ENCODE results near the gene SLFNL1.

SLFNL1 gene

DNA sequence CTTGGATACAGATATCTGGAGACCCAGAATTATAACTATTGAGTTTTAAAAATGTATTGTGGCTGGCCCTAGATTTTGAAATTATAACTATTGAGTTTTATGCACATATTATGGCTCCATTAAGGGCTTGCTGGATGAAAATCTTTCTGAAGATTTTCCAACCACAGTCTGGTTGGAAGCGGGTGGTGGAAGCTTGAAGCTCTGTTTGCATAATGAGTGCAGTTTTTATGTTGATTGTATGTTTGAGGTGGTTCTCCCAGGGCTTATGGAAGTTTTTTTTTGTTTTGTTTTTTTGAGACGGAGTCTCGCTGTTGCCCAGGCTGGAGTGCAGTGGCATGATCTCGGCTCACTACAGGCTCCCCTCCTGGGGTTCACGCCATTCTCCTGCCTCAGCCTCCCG, 52.1 kb downstream of the SLFNL1 start:
- Mint-ChIP-seq H3K4me3 (no peak overlapping the region), H3K4me1 (peaks cover 16% of the 10 kb centered on the region), H3K9me3 (no peaks in the 10 kb centered on the region), H3K27ac (no peak overlapping the region), H3K36me3 (no peaks in the 10 kb centered on the region), H3K27me3 (no peaks in the 10 kb centered on the region)
- no peak for ATAC-seq

DNA sequence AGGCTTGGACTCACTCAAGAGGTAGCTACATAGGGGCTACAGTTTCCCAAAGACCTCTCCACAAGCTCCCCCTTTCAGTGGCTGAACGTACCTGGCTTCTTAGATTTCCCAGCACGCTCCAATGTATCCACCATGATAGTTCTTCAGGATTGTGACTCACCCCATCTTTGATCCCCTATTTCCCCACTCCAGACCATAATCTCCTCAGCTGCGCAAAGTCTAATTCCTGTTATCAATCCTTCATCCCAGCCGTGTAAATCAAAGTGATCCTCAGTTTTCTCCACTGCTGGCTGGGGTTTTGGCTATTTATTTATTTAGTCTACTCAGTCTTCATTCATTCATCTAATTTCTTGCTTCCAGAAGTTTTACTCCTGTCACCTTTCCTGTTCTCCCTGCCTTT, 55.1 kb downstream of the SLFNL1 start:
- no peaks in the 10 kb centered on the region for H3K36me3 Mint-ChIP-seq
- ATAC-seq: no peak
- H3K27ac Mint-ChIP-seq: no peak overlapping the region
- no peaks in the 10 kb centered on the region for H3K9me3 Mint-ChIP-seq
- H3K27me3 Mint-ChIP-seq: no peaks in the 10 kb centered on the region
- no peak overlapping the region for H3K4me3 Mint-ChIP-seq
- peaks cover 6% of the 10 kb centered on the region for H3K4me1 Mint-ChIP-seq

Data from stimulated activated memory B cell treated with anti-CD40 and anti-IgM and Interleukin-4, amounts not matched to agents 10 μg/mL and 1 μg/mL and 100 μg/mL, for 72 hours (primary cell).